CD4-positive, alpha-beta T cell (primary cell): Measurements from ENCODE around the gene TENM4. TPM values are rescaled to one million over a fixed set of nuclear protein-coding genes. Genes with fewer than 3 reads are reported as not detected.

ENCODE experiments used
- ATAC-seq: fragments of 200-7000 bp; cut with Tn5 transposase; one replicate; pipeline ENCODE4 v1.10.0; 2022; ENCODE audit warnings: mild to moderate bottlenecking; ENCODE audit not compliant: poor library complexity
- CTCF ChIA-PET: fragments of 350-600 bp; sonication (Branson Sonifier 250); formaldehyde crosslinking; loops from one replicate; lab custom pipeline; 2021; ENCODE audit warnings: antibody characterized with exemption, inconsistent platforms; lab: Charles Lee
- POLR2A ChIA-PET: fragments of 350-600 bp; sonication (Branson Sonifier 250); formaldehyde crosslinking; loops from one replicate; lab custom pipeline; 2021; ENCODE audit warnings: antibody characterized with exemption, inconsistent platforms; lab: Charles Lee
- DNase-seq, 14 experiments: peaks; one replicate each; pipeline ENCODE4 v3.0.0-alpha.2; 2013 to 2020; ENCODE audit warnings: mixed read lengths in 2 of 14
- H3K27ac ChIP-seq, 2 donors: one replicate each; pipeline versions ENCODE4 v1.5.1 to v1.7.0; 2013; ENCODE audit warnings: low read length in 2 of 2, low read depth in 1 of 2, mild to moderate bottlenecking in 1 of 2
- H3K27me3 ChIP-seq, 2 experiments: 1 replicate in 1 of 2; 2 replicates in 1 of 2; pipeline versions ENCODE4 v1.6.1 to v1.7.0; 2013; ENCODE audit warnings: low read length in 2 of 2, control low read depth in 1 of 2, mild to moderate bottlenecking in 1 of 2, moderate library complexity in 1 of 2; ENCODE audit not compliant: insufficient read depth in 2 of 2, control insufficient read depth in 1 of 2
- H3K36me3 ChIP-seq: one replicate; pipeline ENCODE4 v1.6.1; 2013; ENCODE audit warnings: low read length, control low read depth; ENCODE audit not compliant: insufficient read depth
- H3K4me1 ChIP-seq: one replicate; pipeline ENCODE4 v1.6.1; 2013; ENCODE audit warnings: low read length, control low read depth; ENCODE audit not compliant: insufficient read depth
- H3K4me3 ChIP-seq: one replicate; pipeline ENCODE4 v1.5.1; 2013; ENCODE audit warnings: mild to moderate bottlenecking, low read length, moderate library complexity
- H3K9me3 ChIP-seq, 2 experiments: 1 replicate in 1 of 2; 2 replicates in 1 of 2; pipeline versions ENCODE4 v1.6.1 to v1.7.0; 2013; ENCODE audit warnings: low read length in 2 of 2, mild to moderate bottlenecking in 2 of 2, control low read depth in 1 of 2, moderate library complexity in 1 of 2; ENCODE audit not compliant: control insufficient read depth in 1 of 2, insufficient read depth in 1 of 2
- H3K27ac Mint-ChIP-seq: one replicate; pipeline ENCODE4 v1.8.0; 2020; ENCODE audit warnings: mixed read lengths
- H3K27me3 Mint-ChIP-seq: one replicate; pipeline ENCODE4 v1.8.0; 2021; ENCODE audit warnings: mixed read lengths
- H3K36me3 Mint-ChIP-seq: one replicate; pipeline ENCODE4 v1.8.0; 2021; ENCODE audit warnings: low read depth, mixed read lengths
- H3K4me1 Mint-ChIP-seq: one replicate; pipeline ENCODE4 v1.8.0; 2021; ENCODE audit warnings: low read depth, mixed read lengths
- H3K4me3 Mint-ChIP-seq: one replicate; pipeline ENCODE4 v1.8.0; 2020; ENCODE audit warnings: mild to moderate bottlenecking, mixed read lengths
- H3K9me3 Mint-ChIP-seq: one replicate; pipeline ENCODE4 v1.8.0; 2020; ENCODE audit warnings: mixed read lengths
- CTCF ChIP-seq: fragments of 200-600 bp; IDR thresholded peaks from one replicate; pipeline ENCODE4 v1.8.0; 2022; ENCODE audit warnings: antibody characterized with exemption, mild to moderate bottlenecking
- intact Hi-C, 2 experiments: fragments of 100-400 bp; cut with DNase I in 1 of 2; cut with micrococcal nuclease in 1 of 2; formaldehyde crosslinking; loops; one replicate each; pipeline versions ENCODE4 v1.15.1 to v1.9.0; 2023 to 2025; cut with DNase I, micrococcal nuclease
- total RNA-seq, 174 experiments: library from RNA in 2 of 174; stranded (reverse) in 2 of 174; gene quantifications; one replicate each; pipeline ENCODE4 v1.2.3 and lab custom pipeline; 2021 to 2026

TENM4 gene
- total RNA-seq, 2 experiments from 2014 or later = 0.22 to 0.31 TPM

GRCh38 chr11:79332017-79332416 lies 108.8 kb downstream of the TENM4 start:
- ATAC-seq (no peak), DNase-seq (no peak)
- H3K4me1 Mint-ChIP-seq = no peaks in the 10 kb centered on the region
- POLR2A ChIA-PET = no interaction called here
- H3K36me3 Mint-ChIP-seq = no peaks in the 10 kb centered on the region
- no peaks in the 10 kb centered on the region for H3K9me3 Mint-ChIP-seq
- TF ChIP-seq CTCF = no peak
- Histone ChIP-seq H3K4me3 (no peak overlapping the region), H3K4me1 (no peaks in the 10 kb centered on the region), H3K9me3 (no peaks in the 10 kb centered on the region), H3K27me3 (no peaks in the 10 kb centered on the region), H3K27ac (no peak overlapping the region), H3K36me3 (no peaks in the 10 kb centered on the region)
- intact Hi-C loops = no loop called here
- no peak overlapping the region for H3K27ac Mint-ChIP-seq
- CTCF ChIA-PET = no interaction called here
- H3K27me3 Mint-ChIP-seq = no peaks in the 10 kb centered on the region
- no peak overlapping the region for H3K4me3 Mint-ChIP-seq

- no peaks in the 10 kb centered on the region for H3K4me1 ChIP-seq
- no peak overlapping the region for H3K4me3 Mint-ChIP-seq
- CTCF ChIA-PET = no interaction called here
- TF ChIP-seq CTCF = no peak
- ATAC-seq = no peak
- H3K27me3 Mint-ChIP-seq = no peaks in the 10 kb centered on the region
- POLR2A ChIA-PET = no interaction called here
- no peaks in the 10 kb centered on the region for H3K27me3 ChIP-seq
- no peaks in the 10 kb centered on the region for H3K9me3 ChIP-seq
- H3K36me3 ChIP-seq = no peaks in the 10 kb centered on the region
- intact Hi-C loops = no loop called here
- DNase-seq = no peak
- H3K4me1 Mint-ChIP-seq = no peaks in the 10 kb centered on the region
- no peak overlapping the region for H3K27ac ChIP-seq
- H3K9me3 Mint-ChIP-seq = no peaks in the 10 kb centered on the region
- no peaks in the 10 kb centered on the region for H3K36me3 Mint-ChIP-seq
- no peak overlapping the region for H3K4me3 ChIP-seq
- H3K27ac Mint-ChIP-seq = no peak overlapping the region
These were observed 109.5 kb downstream of the TENM4 start for GRCh38 chr11:79331203-79331901.

- no peak overlapping the region for H3K4me3 Mint-ChIP-seq
- H3K4me1 Mint-ChIP-seq = no peaks in the 10 kb centered on the region
- TF ChIP-seq CTCF = no peak
- CTCF ChIA-PET = no interaction called here
- DNase-seq = no peak
- Histone ChIP-seq H3K4me1 (no peaks in the 10 kb centered on the region), H3K27me3 (no peaks in the 10 kb centered on the region), H3K36me3 (no peaks in the 10 kb centered on the region), H3K4me3 (no peak overlapping the region), H3K9me3 (no peaks in the 10 kb centered on the region), H3K27ac (no peak overlapping the region)
- POLR2A ChIA-PET = no interaction called here
- no peak for ATAC-seq
- intact Hi-C loops = no loop called here
- H3K9me3 Mint-ChIP-seq = no peaks in the 10 kb centered on the region
- no peak overlapping the region for H3K27ac Mint-ChIP-seq
- H3K36me3 Mint-ChIP-seq = no peaks in the 10 kb centered on the region
- H3K27me3 Mint-ChIP-seq = no peaks in the 10 kb centered on the region
These were observed 110.2 kb downstream of the TENM4 start for GRCh38 chr11:79330651-79331050.
